DOHH2 (cell line): ENCODE results near the gene CAMTA1.

Experiments used
- H3F3A ChIP-seq: fragments of 200-600 bp; sonication (generic), shearing (Covaris generic); 2 replicates; pipeline ENCODE4 v1.6.0; 2016; ENCODE audit warnings: antibody characterized with exemption, mild to moderate bottlenecking; ENCODE audit not compliant: control insufficient read depth, insufficient read depth
- H3K27ac ChIP-seq: fragments of 200-600 bp; sonication (generic); 2 replicates; pipeline ENCODE4 v1.5.1; 2014; ENCODE audit warnings: low read depth, mild to moderate bottlenecking, low read length, moderate library complexity
- H3K27me3 ChIP-seq: fragments of 200-600 bp; sonication (generic); 2 replicates; pipeline ENCODE4 v1.6.1; 2014; ENCODE audit warnings: mild to moderate bottlenecking, low read length, mixed read lengths; ENCODE audit not compliant: control insufficient read depth
- H3K36me3 ChIP-seq: fragments of 200-600 bp; sonication (generic); 2 replicates; pipeline ENCODE4 v1.6.1; 2014; ENCODE audit warnings: mild to moderate bottlenecking, low read length, moderate library complexity, mixed read lengths; ENCODE audit not compliant: control insufficient read depth
- H3K4me1 ChIP-seq: fragments of 200-600 bp; sonication (generic); 2 replicates; pipeline ENCODE4 v1.6.1; 2014; ENCODE audit warnings: mild to moderate bottlenecking, low read length, mixed read lengths; ENCODE audit not compliant: control insufficient read depth
- H3K4me2 ChIP-seq: fragments of 200-600 bp; sonication (generic); 2 replicates; pipeline ENCODE4 v1.6.0; 2014; ENCODE audit warnings: mild to moderate bottlenecking, low read length, moderate library complexity
- H3K4me3 ChIP-seq: fragments of 200-600 bp; sonication (generic); 2 replicates; pipeline ENCODE4 v1.5.1; 2014; ENCODE audit warnings: mild to moderate bottlenecking, low read length, mixed read lengths
- H3K79me2 ChIP-seq: fragments of 200-600 bp; sonication (generic); 2 replicates; pipeline ENCODE4 v1.6.1; 2014; ENCODE audit warnings: mild to moderate bottlenecking, low read length, mixed read lengths; ENCODE audit not compliant: control insufficient read depth
- H3K9me2 ChIP-seq: fragments of 200-600 bp; sonication (generic); replicated peaks from 2 replicates; pipeline ENCODE4 v1.6.1; 2014; ENCODE audit warnings: mild to moderate bottlenecking, low read length, mixed read lengths; ENCODE audit not compliant: control insufficient read depth
- H3K9me3 ChIP-seq: fragments of 200-600 bp; sonication (generic); 2 replicates; pipeline ENCODE4 v1.6.1; 2014; ENCODE audit warnings: antibody characterized with exemption, low read length, mixed read lengths; ENCODE audit not compliant: control insufficient read depth, insufficient read depth
- H4K20me1 ChIP-seq: fragments of 200-600 bp; sonication (generic); 2 replicates; pipeline ENCODE4 v1.6.0; 2014; ENCODE audit warnings: low read depth, mild to moderate bottlenecking, antibody characterized with exemption, low read length, moderate library complexity; ENCODE audit not compliant: control insufficient read depth, insufficient read depth
- EZH2phosphoT487 ChIP-seq: fragments of 200-600 bp; sonication (generic); IDR thresholded peaks from 2 replicates; pipeline ENCODE4 v1.6.1; 2017; ENCODE audit warnings: borderline replicate concordance, mild to moderate bottlenecking, antibody characterized with exemption, low read length, moderate library complexity, mixed read lengths
- TF ChIP-seq, protein P1 (sequence below): fragments of 200-600 bp; sonication (generic); IDR thresholded peaks from one replicate; pipeline ENCODE4 v1.5.1; 2014; ENCODE audit warnings: antibody characterized with exemption, mild to moderate bottlenecking, low read depth, low read length; ENCODE audit not compliant: poor library complexity, severe bottlenecking

Gene CAMTA1

DNA sequence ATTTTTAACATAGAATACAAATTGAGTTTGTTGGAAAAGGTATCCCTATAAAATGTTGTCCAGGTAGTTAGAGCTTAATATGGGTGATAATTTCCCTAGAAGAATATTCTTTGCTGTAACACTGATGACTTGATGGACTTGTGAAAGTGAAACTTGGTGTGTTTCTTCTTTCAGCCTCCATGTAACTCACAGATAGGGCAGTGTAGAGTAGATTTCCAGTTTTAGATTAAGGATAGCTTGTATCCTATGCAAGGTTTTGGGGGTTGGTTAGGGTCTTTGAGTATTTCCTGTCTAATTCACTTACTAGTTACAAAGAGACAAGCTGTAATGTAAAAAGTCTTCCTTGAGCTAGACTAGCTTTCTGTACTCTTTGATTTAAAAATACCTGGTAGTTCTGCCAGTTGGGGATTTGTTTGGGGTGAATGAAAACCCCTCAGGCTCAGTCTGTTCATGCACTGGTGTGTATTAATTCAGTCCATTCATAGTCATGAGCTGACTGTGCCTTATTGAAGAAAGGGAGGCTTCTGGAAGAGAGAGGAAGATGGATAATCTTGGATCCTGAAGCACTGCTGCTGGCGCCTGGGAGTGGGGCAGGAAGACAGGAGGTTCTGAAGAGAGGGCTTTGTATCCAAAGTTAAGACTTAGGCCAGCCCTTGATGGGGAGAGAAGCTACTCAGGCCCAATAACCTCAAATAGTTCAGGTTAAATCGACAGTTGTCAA lies 83.6 kb downstream of the CAMTA1 start:
- H3K36me3 ChIP-seq = no peaks in the 10 kb centered on the region
- peaks cover 4% of the 10 kb centered on the region; the same call in 1 of the 2 replicates for H4K20me1 ChIP-seq
- H3F3A ChIP-seq = no peaks in the 10 kb centered on the region
- H3K79me2 ChIP-seq = peaks cover 9% of the 10 kb centered on the region
- H3K27ac ChIP-seq = no peak overlapping the region
- H3K4me3 ChIP-seq = no peak overlapping the region
- H3K27me3 ChIP-seq = no peaks in the 10 kb centered on the region
- no peaks in the 10 kb centered on the region for H3K4me1 ChIP-seq
- H3K9me2 ChIP-seq = no peaks in the 10 kb centered on the region
- TF ChIP-seq, protein P1, sequence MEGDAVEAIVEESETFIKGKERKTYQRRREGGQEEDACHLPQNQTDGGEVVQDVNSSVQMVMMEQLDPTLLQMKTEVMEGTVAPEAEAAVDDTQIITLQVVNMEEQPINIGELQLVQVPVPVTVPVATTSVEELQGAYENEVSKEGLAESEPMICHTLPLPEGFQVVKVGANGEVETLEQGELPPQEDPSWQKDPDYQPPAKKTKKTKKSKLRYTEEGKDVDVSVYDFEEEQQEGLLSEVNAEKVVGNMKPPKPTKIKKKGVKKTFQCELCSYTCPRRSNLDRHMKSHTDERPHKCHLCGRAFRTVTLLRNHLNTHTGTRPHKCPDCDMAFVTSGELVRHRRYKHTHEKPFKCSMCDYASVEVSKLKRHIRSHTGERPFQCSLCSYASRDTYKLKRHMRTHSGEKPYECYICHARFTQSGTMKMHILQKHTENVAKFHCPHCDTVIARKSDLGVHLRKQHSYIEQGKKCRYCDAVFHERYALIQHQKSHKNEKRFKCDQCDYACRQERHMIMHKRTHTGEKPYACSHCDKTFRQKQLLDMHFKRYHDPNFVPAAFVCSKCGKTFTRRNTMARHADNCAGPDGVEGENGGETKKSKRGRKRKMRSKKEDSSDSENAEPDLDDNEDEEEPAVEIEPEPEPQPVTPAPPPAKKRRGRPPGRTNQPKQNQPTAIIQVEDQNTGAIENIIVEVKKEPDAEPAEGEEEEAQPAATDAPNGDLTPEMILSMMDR = no peak
- no peak for TF ChIP-seq EZH2phosphoT487
- H3K9me3 ChIP-seq = no peaks in the 10 kb centered on the region
- H3K4me2 ChIP-seq = no peak overlapping the region

DNA sequence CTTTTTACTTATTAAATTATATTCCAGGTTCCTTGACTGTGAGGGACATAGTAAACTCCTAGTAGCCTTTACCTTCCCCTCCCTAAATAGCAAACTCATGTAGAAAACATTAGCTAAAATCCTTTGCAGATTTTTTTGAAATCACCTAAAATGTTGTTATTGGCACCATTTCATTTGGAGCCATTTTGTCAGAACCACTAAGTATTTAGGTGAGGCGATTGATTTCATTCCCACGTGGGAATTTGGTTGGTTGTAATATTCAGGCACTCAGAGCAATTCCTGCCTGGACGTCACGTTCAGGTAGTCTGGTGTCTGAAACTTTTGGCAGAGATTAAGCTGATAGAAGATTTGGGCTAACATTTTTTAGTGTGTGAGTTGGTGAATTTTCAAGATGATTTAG lies 84.3 kb downstream of the CAMTA1 start:
- Histone ChIP-seq H3K36me3 (peaks cover 4% of the 10 kb centered on the region; the same call in 1 of the 2 replicates), H4K20me1 (peaks cover 4% of the 10 kb centered on the region; the same call in 1 of the 2 replicates), H3K4me3 (no peak overlapping the region), H3K4me1 (no peaks in the 10 kb centered on the region), H3K9me2 (no peaks in the 10 kb centered on the region), H3K27ac (no peak overlapping the region), H3K9me3 (no peaks in the 10 kb centered on the region), H3K4me2 (no peak overlapping the region), H3F3A (no peaks in the 10 kb centered on the region), H3K27me3 (no peaks in the 10 kb centered on the region), H3K79me2 (peaks cover 7% of the 10 kb centered on the region)
- TF ChIP-seq EZH2phosphoT487 = no peak
- TF ChIP-seq, protein P1 = no peak

DNA sequence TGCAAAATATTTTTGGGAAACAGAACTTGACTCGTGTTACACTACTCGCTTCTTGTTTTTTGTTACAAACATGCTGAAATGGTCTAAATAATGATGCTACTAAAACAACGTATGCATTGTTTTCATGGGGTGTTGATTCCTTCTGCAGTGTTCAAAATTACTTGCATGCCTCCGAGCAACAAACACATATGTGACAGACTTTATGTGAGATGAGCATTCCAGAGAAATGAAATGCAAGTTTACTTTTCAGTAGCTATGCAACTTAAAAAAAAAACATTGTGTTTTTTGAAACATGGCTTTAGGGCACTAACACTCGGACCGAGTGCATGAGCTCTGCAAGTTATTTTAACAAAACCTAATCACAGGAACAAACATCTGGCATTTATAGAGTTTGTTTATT lies 84.8 kb downstream of the CAMTA1 start:
- TF ChIP-seq, protein P1 = no peak
- no peak for TF ChIP-seq EZH2phosphoT487
- Histone ChIP-seq H3F3A (no peaks in the 10 kb centered on the region), H4K20me1 (peaks cover 4% of the 10 kb centered on the region; the same call in 1 of the 2 replicates), H3K36me3 (peaks cover 4% of the 10 kb centered on the region; the same call in 1 of the 2 replicates), H3K9me2 (no peaks in the 10 kb centered on the region), H3K27ac (no peak overlapping the region), H3K4me3 (no peak overlapping the region), H3K9me3 (no peaks in the 10 kb centered on the region), H3K79me2 (peaks cover 6% of the 10 kb centered on the region), H3K4me1 (no peaks in the 10 kb centered on the region), H3K4me2 (no peak overlapping the region), H3K27me3 (no peaks in the 10 kb centered on the region)
